Breast epithelium (tissue), 4 donors: Measurements from ENCODE around the gene KIF11. TPM values are rescaled to one million over a fixed set of nuclear protein-coding genes. Genes with fewer than 3 reads are reported as not detected.
"Not testable (repeated sequence)": the region's sequence is repeated elsewhere in the genome, so short reads cannot be mapped to it uniquely, and the experiment has no call there.

Source experiments
- DNase-seq, 2 donors: peaks; one replicate each; pipeline ENCODE4 v3.0.0-alpha.2; 2019; ENCODE audit warnings: low spot score in 2 of 2
- H3K27ac ChIP-seq, 2 donors: fragments of 200-600 bp; sonication (generic) in 1 of 2; one replicate each; pipeline ENCODE4 v1.5.1; 2016 to 2019; ENCODE audit warnings: mild to moderate bottlenecking in 1 of 2
- H3K27me3 ChIP-seq, 2 donors: fragments of 200-600 bp; sonication (generic) in 1 of 2; one replicate each; pipeline versions ENCODE4 v1.5.1 to v1.6.0; 2017 to 2019; ENCODE audit warnings: control low read depth in 1 of 2, mild to moderate bottlenecking in 1 of 2
- H3K36me3 ChIP-seq: fragments of 200-600 bp; one replicate; pipeline ENCODE4 v1.5.1; 2019
- H3K4me1 ChIP-seq, 2 donors: fragments of 200-600 bp; sonication (generic); one replicate each; pipeline ENCODE4 v1.5.1; 2016 to 2019; ENCODE audit warnings: control low read depth in 1 of 2
- H3K4me3 ChIP-seq, 3 donors: fragments of 200-600 bp; sonication (generic); 1 replicate in 2 of 3; 2 replicates in 1 of 3; pipeline ENCODE4 v1.5.1; 2016 to 2019; ENCODE audit warnings: mild to moderate bottlenecking in 3 of 3, moderate library complexity in 2 of 3
- H3K9me3 ChIP-seq, 2 donors: fragments of 200-600 bp; sonication (generic) in 1 of 2; one replicate each; pipeline ENCODE4 v1.5.1; 2016 to 2019; ENCODE audit warnings: control low read depth in 1 of 2
- CTCF ChIP-seq, 3 donors: fragments of 450-650 bp; IDR thresholded peaks; one replicate each; pipeline ENCODE4 v1.5.1; 2016 to 2017; ENCODE audit warnings: antibody characterized with exemption in 3 of 3, mild to moderate bottlenecking in 3 of 3, moderate library complexity in 3 of 3
- POLR2A ChIP-seq: fragments of 450-650 bp; IDR thresholded peaks from one replicate; pipeline ENCODE4 v1.6.1; 2016; ENCODE audit warnings: antibody characterized with exemption, mild to moderate bottlenecking, moderate library complexity
- POLR2AphosphoS5 ChIP-seq, 3 donors: sonication (generic); formaldehyde crosslinking; IDR thresholded peaks; one replicate each; pipeline ENCODE4 v1.6.1; 2017; ENCODE audit warnings: antibody characterized with exemption in 3 of 3
- intact Hi-C: fragments of 100-400 bp; cut with DNase I; formaldehyde crosslinking; loops from one replicate; pipeline ENCODE4 v1.15.1; 2023; ENCODE audit warnings: low total_unique reads
- total RNA-seq, 3 donors: library from RNA; depleted of rRNA; stranded (reverse); fragments of >200 nt; gene quantifications; one replicate each; pipeline ENCODE4 v1.1.0, GENCODE V29; 2016

The KIF11 gene
- total RNA-seq, 3 donors from 2014 or later = 0.66 to 2.6 (median 1.6) TPM

- no peak for DNase-seq
- H3K4me3 ChIP-seq = no peak overlapping the region
- H3K36me3 ChIP-seq = no peaks in the 10 kb centered on the region
- no peak for TF ChIP-seq POLR2AphosphoS5 (IDR thresholded peaks at IDR 0.05)
- no peak overlapping the region for H3K27ac ChIP-seq
- no peaks in the 10 kb centered on the region for H3K9me3 ChIP-seq
- intact Hi-C loops = no loop called here
- no peaks in the 10 kb centered on the region for H3K27me3 ChIP-seq
- H3K4me1 ChIP-seq = no peaks in the 10 kb centered on the region
These were observed 47.2 kb downstream of the KIF11 start for GRCh38 chr10:92640107-92640506.

- TF ChIP-seq CTCF (IDR thresholded peaks at IDR 0.05) (no peak), POLR2A (no peak), POLR2AphosphoS5 (IDR thresholded peaks at IDR 0.05) (no peak)
- Histone ChIP-seq H3K27me3 (no peaks in the 10 kb centered on the region), H3K9me3 (no peaks in the 10 kb centered on the region), H3K4me3 (no peak overlapping the region), H3K27ac (no peak overlapping the region), H3K36me3 (no peaks in the 10 kb centered on the region), H3K4me1 (no peaks in the 10 kb centered on the region)
- intact Hi-C loops = no loop called here
- no peak for DNase-seq
These were observed 48.6 kb downstream of the KIF11 start for GRCh38 chr10:92641492-92641891.

GRCh38 chr10:92644921-92645320 is 52.0 kb downstream of the KIF11 start:
- DNase-seq = no peak
- Histone ChIP-seq H3K4me3 (no peak overlapping the region), H3K4me1 (no peaks in the 10 kb centered on the region), H3K27me3 (no peaks in the 10 kb centered on the region), H3K27ac (no peak overlapping the region), H3K36me3 (no peaks in the 10 kb centered on the region), H3K9me3 (no peaks in the 10 kb centered on the region)
- intact Hi-C loops = no loop called here
- TF ChIP-seq POLR2AphosphoS5 (IDR thresholded peaks at IDR 0.05) (no peak), POLR2A (no peak), CTCF (IDR thresholded peaks at IDR 0.05) (no peak)

GRCh38 chr10:92650864-92651263 is 57.9 kb downstream of the KIF11 start:
- DNase-seq, H3K27me3 ChIP-seq, intact Hi-C loops, H3K27ac ChIP-seq, H3K36me3 ChIP-seq, H3K9me3 ChIP-seq, H3K4me1 ChIP-seq, H3K4me3 ChIP-seq: not testable (repeated sequence)

- no peak for DNase-seq
- H3K36me3 ChIP-seq = no peaks in the 10 kb centered on the region
- no peaks in the 10 kb centered on the region for H3K27me3 ChIP-seq
- intact Hi-C loops = no loop called here
- H3K4me3 ChIP-seq = no peak overlapping the region
- H3K27ac ChIP-seq = no peak overlapping the region
- H3K9me3 ChIP-seq = no peaks in the 10 kb centered on the region
- no peak for TF ChIP-seq CTCF (IDR thresholded peaks at IDR 0.05)
- no peak for TF ChIP-seq POLR2A
- TF ChIP-seq POLR2AphosphoS5 (IDR thresholded peaks at IDR 0.05) = no peak
- H3K4me1 ChIP-seq = no peaks in the 10 kb centered on the region
These were observed 62.5 kb downstream of the KIF11 start for GRCh38 chr10:92655426-92655825.

GRCh38 chr10:92656266-92656961 is 63.5 kb downstream of the KIF11 start:
- no peak overlapping the region for H3K4me3 ChIP-seq
- TF ChIP-seq POLR2AphosphoS5 (IDR thresholded peaks at IDR 0.05) (no peak), POLR2A (no peak), CTCF (IDR thresholded peaks at IDR 0.05) (no peak)
- H3K27ac ChIP-seq = no peak overlapping the region
- no peaks in the 10 kb centered on the region for H3K27me3 ChIP-seq
- DNase-seq = no peak
- no peaks in the 10 kb centered on the region for H3K4me1 ChIP-seq
- no peaks in the 10 kb centered on the region for H3K36me3 ChIP-seq
- intact Hi-C loops = no loop called here
- no peaks in the 10 kb centered on the region for H3K9me3 ChIP-seq
